Right lung (tissue), 5 donors: ENCODE measurements around the gene HNRNPDL. TPM values are rescaled to one million over a fixed set of nuclear protein-coding genes. Genes with fewer than 3 reads are reported as not detected.
"Not testable (repeated sequence)": the region's sequence is repeated elsewhere in the genome, so short reads cannot be mapped to it uniquely, and the experiment has no call there.

Experiments
- DNase-seq, 2 donors: peaks; one replicate each; pipeline ENCODE4 v3.0.0-alpha.2; 2013
- polyA plus RNA-seq, 5 donors: library from polyadenylated mRNA; unstranded; fragments of 120-200 nt; gene quantifications; one replicate each; pipeline versions ENCODE4 v1.2.1 to v1.2.3, GENCODE V29; 2013; ENCODE audit warnings: inconsistent platforms in 1 of 5, low replicate concordance in 1 of 5; ENCODE audit not compliant: insufficient read length in 5 of 5, insufficient read depth in 1 of 5

Gene HNRNPDL
- polyA plus RNA-seq, 5 donors: 441 to 612 (median 546) TPM

- DNase-seq: no peak
These were observed 28.7 kb downstream of the HNRNPDL start for GRCh38 chr4:82401600-82401999.

- no peak for DNase-seq
These were observed 32.0 kb downstream of the HNRNPDL start for GRCh38 chr4:82398263-82398662.

- no peak for DNase-seq
These were observed 32.7 kb downstream of the HNRNPDL start for GRCh38 chr4:82397527-82397926.

- no peak for DNase-seq
These were observed 35.4 kb downstream of the HNRNPDL start for GRCh38 chr4:82394896-82395295.

GRCh38 chr4:82390061-82390460 lies 40.2 kb downstream of the HNRNPDL start:
- not testable (repeated sequence) for DNase-seq

GRCh38 chr4:82388405-82388804 lies 41.9 kb downstream of the HNRNPDL start:
- DNase-seq: no peak

- not testable (repeated sequence) for DNase-seq
These were observed 44.0 kb downstream of the HNRNPDL start for GRCh38 chr4:82386312-82386711.

GRCh38 chr4:82382751-82383150 lies 47.5 kb downstream of the HNRNPDL start:
- DNase-seq: no peak

- DNase-seq: no peak
These were observed 48.5 kb downstream of the HNRNPDL start for GRCh38 chr4:82381661-82382296.

GRCh38 chr4:82381235-82381634 lies 49.0 kb downstream of the HNRNPDL start:
- DNase-seq: no peak

- DNase-seq: no peak
These were observed 49.4 kb downstream of the HNRNPDL start for GRCh38 chr4:82380831-82381230.

GRCh38 chr4:82380344-82380743 lies 49.9 kb downstream of the HNRNPDL start:
- DNase-seq: no peak

- DNase-seq: no peak
These were observed 54.2 kb downstream of the HNRNPDL start for GRCh38 chr4:82376109-82376508.

GRCh38 chr4:82373816-82374625 lies 56.2 kb downstream of the HNRNPDL start, which contains the start of gene HNRNPD:
Gene HNRNPD, minus strand, starts transcription at chr4:82373991. Its CDS starts 313 bp downstream, at chr4:82373678.
- DNase-seq: peak; percentile 99

GRCh38 chr4:82373486-82373815 lies 56.8 kb downstream of the HNRNPDL start:
- no peak for DNase-seq

Other genes with a start within 250 kb of the HNRNPDL start
- 100 to 1,000 TPM; 487 to 651 (median 583) TPM for gene HNRNPD, start 56.5 kb downstream of the HNRNPDL start, polyA plus RNA-seq
- 10 to 100 TPM; 47.4 to 64.6 (median 59.0) TPM for gene ENOPH1, start 128 bp upstream of the HNRNPDL start, polyA plus RNA-seq
- gene TMEM150C, start 131.5 kb upstream of the HNRNPDL start, polyA plus RNA-seq: 10 to 100 TPM; 14.5 to 18.2 (median 15.4) TPM